Endothelial cell of umbilical vein (primary cell): Measurements from ENCODE around the gene ARHGAP22. TPM values are rescaled to one million over a fixed set of nuclear protein-coding genes. Genes with fewer than 3 reads are reported as not detected.

Experiments
- BruUV-seq: library from RNA; stranded (reverse); fragments of 400-500 nt; replicated peaks from 2 replicates; lab custom pipeline; 2021; lab: Mats Ljungman, UMichigan
- CTCF ChIA-PET: fragments of 300-600, 350-600 bp; sonication (Branson Sonifier 250); formaldehyde crosslinking; loops from one replicate; lab custom pipeline; 2021; ENCODE audit warnings: antibody characterized with exemption, inconsistent platforms; lab: Charles Lee
- POLR2A ChIA-PET: fragments of 300-600, 350-600 bp; sonication (Branson Sonifier 250); formaldehyde crosslinking; loops from one replicate; lab custom pipeline; 2021; ENCODE audit warnings: antibody characterized with exemption, inconsistent platforms; lab: Charles Lee
- DNase-seq: peaks from one replicate; pipeline ENCODE4 v3.0.0-alpha.2; 2011; ENCODE audit warnings: low read depth, low spot score
- FAIRE-seq: peaks from 2 replicates; lab custom pipeline; 2011; peaks lifted over from hg19 to GRCh38; lab: Jason Lieb, UNC
- H2AFZ ChIP-seq: 2 replicates; pipeline ENCODE4 v1.6.0; 2012; ENCODE audit warnings: low read depth, low read length, control low read depth, inconsistent platforms
- H3K27ac ChIP-seq: 2 replicates; pipeline ENCODE4 v1.5.1; 2011; ENCODE audit warnings: low read depth, mild to moderate bottlenecking, control low read depth, low read length, moderate library complexity; ENCODE audit not compliant: insufficient read depth
- H3K27me3 ChIP-seq, 2 experiments: 2 replicates each; pipeline versions ENCODE4 v1.6.0 to v1.6.1; 2011; ENCODE audit warnings: low read length in 2 of 2, mixed read lengths in 1 of 2; ENCODE audit not compliant: control insufficient read depth in 2 of 2, insufficient read depth in 2 of 2
- H3K36me3 ChIP-seq, 2 experiments: 2 replicates in 1 of 2; 3 replicates in 1 of 2; pipeline ENCODE4 v1.5.1; 2011; ENCODE audit warnings: low read length in 2 of 2, mild to moderate bottlenecking in 1 of 2, moderate library complexity in 1 of 2; ENCODE audit not compliant: control insufficient read depth in 2 of 2, insufficient read depth in 2 of 2; ENCODE audit errors: extremely low read depth in 1 of 2
- H3K4me1 ChIP-seq: 3 replicates; pipeline ENCODE4 v1.5.1; 2011; ENCODE audit warnings: mild to moderate bottlenecking, low read length; ENCODE audit not compliant: control insufficient read depth, insufficient read depth; ENCODE audit errors: extremely low read depth
- H3K4me2 ChIP-seq: 2 replicates; pipeline ENCODE4 v1.6.1; 2011; ENCODE audit warnings: low read length, control low read depth, mixed read lengths; ENCODE audit not compliant: insufficient read depth
- H3K4me3 ChIP-seq, 3 experiments: fragments of 200-600 bp in 1 of 3; sonication (generic), shearing (Covaris generic) in 1 of 3; replicated peaks in 1 of 3; 2 replicates each; pipeline ENCODE4 v1.5.1; 2011 to 2016; ENCODE audit warnings: control low read depth in 3 of 3, low read length in 3 of 3, mild to moderate bottlenecking in 2 of 3, inconsistent platforms in 1 of 3, low read depth in 1 of 3, moderate library complexity in 1 of 3; ENCODE audit not compliant: insufficient read depth in 1 of 3
- H3K79me2 ChIP-seq: 2 replicates; pipeline ENCODE4 v1.6.0; 2012; ENCODE audit warnings: low read length, inconsistent platforms; ENCODE audit not compliant: control insufficient read depth, insufficient read depth
- H3K9ac ChIP-seq: replicated peaks from 2 replicates; pipeline ENCODE3; 2011; ENCODE audit warnings: low read length, control low read depth; ENCODE audit not compliant: insufficient read depth; ENCODE audit errors: extremely low read depth
- H3K9me1 ChIP-seq: replicated peaks from 3 replicates; pipeline ENCODE4 v1.6.0; 2011; ENCODE audit warnings: mild to moderate bottlenecking, low read length; ENCODE audit not compliant: control insufficient read depth, insufficient read depth; ENCODE audit errors: extremely low read depth
- H3K9me3 ChIP-seq: replicated peaks from 2 replicates; pipeline ENCODE4 v1.5.1; 2012; ENCODE audit warnings: low read length, inconsistent platforms; ENCODE audit not compliant: control insufficient read depth, insufficient read depth
- H4K20me1 ChIP-seq: replicated peaks from 2 replicates; pipeline ENCODE3; 2011; ENCODE audit warnings: mild to moderate bottlenecking, low read length; ENCODE audit not compliant: control insufficient read depth, insufficient read depth; ENCODE audit errors: extremely low read depth
- EZH2 ChIP-seq: IDR thresholded peaks from 2 replicates; pipeline ENCODE4 v1.6.1; 2012; ENCODE audit warnings: borderline replicate concordance, low read depth, mild to moderate bottlenecking, moderate library complexity, low read length, inconsistent platforms; ENCODE audit not compliant: severe bottlenecking
- FOS ChIP-seq: IDR thresholded peaks from 2 replicates; pipeline ENCODE4 v1.6.1; 2011; ENCODE audit warnings: mild to moderate bottlenecking, low read length, moderate library complexity, borderline replicate concordance; ENCODE audit not compliant: insufficient read depth
- GATA2 ChIP-seq: IDR thresholded peaks from 2 replicates; pipeline ENCODE4 v1.7.0; 2011; ENCODE audit warnings: low read depth, mild to moderate bottlenecking, moderate library complexity, mixed read lengths, low read length; ENCODE audit not compliant: insufficient read length, insufficient read depth
- JUN ChIP-seq: IDR thresholded peaks from 2 replicates; pipeline ENCODE4 v1.6.1; 2011; ENCODE audit warnings: borderline replicate concordance, low read depth; ENCODE audit not compliant: insufficient read length, insufficient read depth
- MAX ChIP-seq: IDR thresholded peaks from 2 replicates; pipeline ENCODE4 v1.6.1; 2011; ENCODE audit not compliant: insufficient read depth, insufficient read length
- MYC ChIP-seq: IDR thresholded peaks from one replicate; pipeline ENCODE4 v1.6.1; 2011; ENCODE audit warnings: mild to moderate bottlenecking, low read depth, low read length
- POLR2A ChIP-seq: IDR thresholded peaks from 2 replicates; pipeline ENCODE4 v1.6.1; 2012; ENCODE audit warnings: low read depth, mild to moderate bottlenecking, control low read depth, low read length
- POLR2AphosphoS5 ChIP-seq: IDR thresholded peaks from 2 replicates; pipeline ENCODE4 v1.6.1; 2012; ENCODE audit warnings: low read depth, mild to moderate bottlenecking, control low read depth, low read length, moderate library complexity; ENCODE audit not compliant: insufficient read depth
- dilution Hi-C: fragments of 300-500 bp; cut with MboI; formaldehyde crosslinking; loops from one replicate; pipeline ENCODE4 v1.15.0; 2019; ENCODE audit warnings: low sequenced_read_pairs; ENCODE audit not compliant: extremely low pct_ligation_motif_present
- intact Hi-C: fragments of 100-400 bp; cut with micrococcal nuclease; formaldehyde crosslinking; loops from one replicate; pipeline ENCODE4 v1.10.0; 2022
- polyA plus RNA-seq, 4 experiments: library from polyadenylated mRNA; depleted of rRNA in 3 of 4; stranded (reverse) in 3 of 4; unstranded in 1 of 4; fragments of >200 nt; gene quantifications; 2 replicates each; pipeline versions ENCODE4 v1.2.1 to v1.2.3, GENCODE V29; 2011 to 2012; ENCODE audit warnings: missing spikeins in 1 of 4
- total RNA-seq: library from RNA; stranded (reverse); gene quantifications from 2 replicates; pipeline ENCODE4 v1.2.3, GENCODE V29; 2021
- TF ChIP-seq, protein P1 (sequence below), 2 donors: IDR thresholded peaks; 1 replicate in 1 of 2; 2 replicates in 1 of 2; pipeline ENCODE4 v1.5.1; 2011; ENCODE audit warnings: low read length in 2 of 2, mild to moderate bottlenecking in 2 of 2, moderate library complexity in 2 of 2, control low read depth in 1 of 2, inconsistent platforms in 1 of 2, low read depth in 1 of 2; ENCODE audit not compliant: insufficient read depth in 1 of 2; ENCODE audit errors: extremely low read depth in 1 of 2

ARHGAP22 gene
- total and polyA plus RNA-seq, 2 donors (not counting 3 experiments of a cell fraction or from before 2014, with no cell fraction given) = 8.6 to 50.3 TPM

DNA sequence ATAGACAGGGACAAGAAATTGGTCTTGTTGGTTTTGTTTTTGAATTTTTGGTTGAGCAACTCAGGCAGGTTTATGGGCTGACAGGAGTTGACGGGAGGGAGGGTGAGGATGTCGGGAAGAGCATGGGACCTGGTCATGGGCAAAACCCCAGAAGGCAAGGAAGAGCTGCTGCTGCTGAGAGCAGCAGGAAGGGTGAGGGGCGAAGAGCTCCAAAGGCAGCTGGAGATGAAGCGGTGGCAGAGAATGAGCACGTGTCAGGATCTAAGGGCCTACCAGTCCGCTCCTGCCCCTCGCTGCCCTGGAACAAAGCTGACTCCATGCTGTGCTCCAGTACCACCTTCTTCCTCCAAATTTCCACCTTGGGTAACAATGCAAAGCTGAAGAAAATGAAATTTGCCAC is 84.3 kb downstream of the ARHGAP22 start:
- no TSS peak for BruUV-seq
- dilution Hi-C loops (no loop called here), intact Hi-C loops (loop anchor here (5.0 kb wide), 1 partner anchor 213 kb away; the partner anchor contains the start of gene MAPK8)
- no peak overlapping the region for H3K9ac ChIP-seq
- H3K4me3 ChIP-seq = no peak overlapping the region
- peaks cover 72% of the 10 kb centered on the region for H3K79me2 ChIP-seq
- H3K9me1 ChIP-seq = no peaks in the 10 kb centered on the region
- no peaks in the 10 kb centered on the region for H3K36me3 ChIP-seq
- FAIRE-seq = no peak
- peaks cover 11% of the 10 kb centered on the region for H3K4me1 ChIP-seq
- H2AFZ ChIP-seq = no peak overlapping the region
- TF ChIP-seq FOS (no peak), POLR2AphosphoS5 (no peak), MYC (no peak), EZH2 (no peak), GATA2 (no peak), MAX (no peak), JUN (no peak), POLR2A (no peak)
- TF ChIP-seq, protein P1, sequence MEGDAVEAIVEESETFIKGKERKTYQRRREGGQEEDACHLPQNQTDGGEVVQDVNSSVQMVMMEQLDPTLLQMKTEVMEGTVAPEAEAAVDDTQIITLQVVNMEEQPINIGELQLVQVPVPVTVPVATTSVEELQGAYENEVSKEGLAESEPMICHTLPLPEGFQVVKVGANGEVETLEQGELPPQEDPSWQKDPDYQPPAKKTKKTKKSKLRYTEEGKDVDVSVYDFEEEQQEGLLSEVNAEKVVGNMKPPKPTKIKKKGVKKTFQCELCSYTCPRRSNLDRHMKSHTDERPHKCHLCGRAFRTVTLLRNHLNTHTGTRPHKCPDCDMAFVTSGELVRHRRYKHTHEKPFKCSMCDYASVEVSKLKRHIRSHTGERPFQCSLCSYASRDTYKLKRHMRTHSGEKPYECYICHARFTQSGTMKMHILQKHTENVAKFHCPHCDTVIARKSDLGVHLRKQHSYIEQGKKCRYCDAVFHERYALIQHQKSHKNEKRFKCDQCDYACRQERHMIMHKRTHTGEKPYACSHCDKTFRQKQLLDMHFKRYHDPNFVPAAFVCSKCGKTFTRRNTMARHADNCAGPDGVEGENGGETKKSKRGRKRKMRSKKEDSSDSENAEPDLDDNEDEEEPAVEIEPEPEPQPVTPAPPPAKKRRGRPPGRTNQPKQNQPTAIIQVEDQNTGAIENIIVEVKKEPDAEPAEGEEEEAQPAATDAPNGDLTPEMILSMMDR (IDR thresholded peaks at IDR 0.05; ENCODE audit: extremely low read depth in 1 of 2, insufficient read depth in 1 of 2, low read depth in 1 of 2, low read length in 2 of 2) = no peak
- POLR2A ChIA-PET = no interaction called here
- no peak overlapping the region for H3K4me2 ChIP-seq
- DNase-seq = no peak
- no peak overlapping the region for H3K27ac ChIP-seq
- H3K9me3 ChIP-seq = peaks cover 2% of the 10 kb centered on the region
- no peaks in the 10 kb centered on the region for H4K20me1 ChIP-seq
- CTCF ChIA-PET = interaction anchor here (1.1 to 3.7 kb wide), 6 partner anchors 9 to 156 kb away, joined by 3 to 12 read pairs (median 6); no protein-coding TSS in a partner anchor
- H3K27me3 ChIP-seq = no peaks in the 10 kb centered on the region
